GM12892 (cell line): ENCODE results near the gene DNPH1.

Experiments used
- POLR2A ChIP-seq: IDR thresholded peaks from 2 replicates; pipeline ENCODE4 v1.6.1; 2011; ENCODE audit warnings: low read depth, low read length, control low read depth
- POLR2AphosphoS5 ChIP-seq: IDR thresholded peaks from 2 replicates; pipeline ENCODE4 v1.6.1; 2011; ENCODE audit warnings: low read depth, low read length, control low read depth
- TAF1 ChIP-seq: IDR thresholded peaks from 2 replicates; pipeline ENCODE4 v1.6.1; 2011; ENCODE audit warnings: low read depth, mild to moderate bottlenecking, control low read depth, low read length, borderline replicate concordance

DNA sequence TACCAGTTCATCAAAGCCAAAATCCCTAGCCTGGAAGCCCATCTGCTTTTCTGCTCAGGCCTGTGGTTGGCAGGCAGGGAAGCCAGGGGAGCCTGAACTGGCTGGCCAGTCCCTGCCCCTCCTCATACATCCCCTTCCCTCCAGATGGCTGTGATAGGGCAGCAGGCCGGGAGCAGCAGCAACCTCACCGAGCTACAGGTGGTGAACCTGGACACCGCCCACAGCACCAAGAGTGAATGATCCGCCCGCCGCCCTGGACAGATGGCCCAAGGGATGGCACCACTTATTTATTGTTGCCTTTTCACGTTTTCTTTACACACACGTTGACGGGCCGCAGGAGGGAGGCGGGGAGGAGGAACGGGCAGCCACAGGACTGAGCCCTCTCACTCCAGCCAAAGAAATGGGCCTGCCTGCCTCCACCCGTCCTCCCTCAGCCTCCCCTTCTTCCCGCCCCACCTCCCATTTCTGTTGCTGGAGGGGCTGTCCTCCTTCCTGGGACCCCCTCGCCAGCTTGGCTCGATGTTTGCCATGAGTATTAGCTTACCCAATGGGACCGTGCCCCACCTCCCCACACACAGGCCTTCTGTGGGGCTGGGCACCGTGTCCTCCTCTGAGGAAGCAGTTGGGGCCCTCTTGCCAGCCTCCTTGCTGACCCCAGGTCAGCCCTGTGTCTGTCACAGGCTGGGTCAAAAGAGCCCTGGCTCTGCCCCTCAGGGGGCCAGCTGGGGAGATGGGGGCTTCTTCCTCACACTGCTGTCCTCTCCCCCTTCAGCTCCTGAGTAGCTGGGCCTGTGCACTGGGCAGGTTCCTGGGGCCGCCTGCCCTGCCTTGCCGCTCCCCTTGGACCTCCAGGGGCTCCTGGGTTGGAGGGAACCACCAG is 50.1 kb downstream of the DNPH1 start:
- TF ChIP-seq POLR2A (no peak), POLR2AphosphoS5 (no peak), TAF1 (no peak)
